CD4-positive, alpha-beta T cell treated with Interferon gamma for 1 hour (primary cell): ENCODE results near the gene CLEC1B.
A peak's percentile ranks its signal among the peaks of the same experiment; 100 is the strongest.
"Not testable (repeated sequence)": the region's sequence is repeated elsewhere in the genome, so short reads cannot be mapped to it uniquely, and the experiment has no call there.

ENCODE experiments used
- DNase-seq: peaks from one replicate; pipeline ENCODE4 v3.0.0-alpha.2; 2020

CLEC1B gene

DNA sequence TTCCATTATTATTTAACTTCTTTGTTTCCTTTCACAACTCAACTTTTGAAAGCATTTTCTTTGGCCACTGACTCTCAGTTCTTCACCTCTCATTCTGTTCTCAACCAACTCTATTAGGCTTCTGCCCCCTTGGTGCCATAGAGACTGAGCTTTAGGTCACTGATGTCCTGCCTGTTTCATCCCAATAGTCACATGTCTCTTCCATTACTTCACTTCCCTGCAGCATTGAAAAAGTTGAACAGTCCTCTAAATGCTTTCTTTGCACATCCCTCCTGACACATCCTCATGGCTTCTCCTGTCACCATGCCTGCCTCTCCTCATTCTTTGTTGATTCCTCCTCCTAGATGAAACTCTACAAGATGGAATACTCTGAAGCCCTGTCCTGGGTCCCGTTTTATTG lies 25.0 kb downstream of the CLEC1B start:
- no peak for DNase-seq

DNA sequence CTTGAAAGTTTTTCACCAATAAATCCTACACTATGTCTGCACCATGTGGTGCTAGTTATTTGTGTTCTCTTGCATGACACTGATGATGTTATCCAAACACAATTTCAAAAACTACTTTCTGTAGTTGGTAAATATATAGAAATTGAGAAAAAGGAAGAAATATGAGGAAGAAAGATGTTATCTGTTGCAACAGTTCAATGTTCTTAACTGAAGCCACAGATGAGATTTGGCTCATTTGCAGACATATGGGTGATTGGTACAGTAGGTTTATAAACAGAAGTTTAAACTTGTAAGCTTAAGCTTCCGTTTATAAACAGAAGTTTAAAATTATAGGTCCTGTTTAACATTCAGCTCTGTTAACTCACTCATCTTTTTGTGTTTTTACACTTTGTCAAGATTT lies 27.7 kb downstream of the CLEC1B start, which contains the start of gene CLEC12A:
Gene CLEC12A, plus strand, starts transcription at position 229 of the 400 bp plus-strand sequence. CDS start 188 bp downstream, outside the sequence.
- DNase-seq = no peak

DNA sequence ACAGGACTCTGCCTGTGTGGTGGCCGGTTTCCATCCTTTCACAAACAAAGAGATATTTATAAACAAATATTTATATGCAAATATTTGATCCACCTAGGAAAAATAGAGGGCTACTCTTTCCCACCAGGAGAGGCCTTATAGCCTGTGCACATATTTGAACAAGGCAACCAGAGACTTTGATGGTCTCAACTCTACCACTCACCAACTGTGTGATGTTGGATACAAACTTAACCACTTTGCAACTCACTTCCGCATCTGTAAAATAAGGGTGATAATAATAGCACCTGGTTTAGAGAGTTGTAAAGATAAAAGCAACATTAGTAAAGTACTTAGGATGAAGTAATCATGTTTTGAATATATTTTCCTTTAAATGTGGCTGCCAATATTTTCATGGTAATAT lies 29.2 kb downstream of the CLEC1B start:
- DNase-seq = no peak

DNA sequence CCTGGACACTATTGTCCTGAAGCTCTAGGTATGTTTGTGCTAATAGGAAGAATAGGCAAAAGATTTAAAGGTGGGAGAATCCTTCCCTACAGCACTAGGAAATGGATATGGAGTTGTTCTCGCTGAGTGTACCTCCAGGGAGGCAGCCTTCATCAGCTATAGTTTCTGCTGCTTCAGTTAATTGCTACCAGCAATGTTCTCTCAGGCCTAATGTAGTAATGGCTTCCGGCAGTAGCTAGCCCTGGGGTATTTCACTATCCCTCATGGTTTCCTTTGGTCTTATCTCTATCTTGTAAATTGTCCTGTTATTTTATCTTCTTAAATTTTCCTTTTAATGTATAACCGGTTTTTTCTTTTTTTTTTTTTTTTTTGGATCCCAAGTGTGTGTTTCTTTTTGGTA lies 37.0 kb downstream of the CLEC1B start:
- no peak for DNase-seq

DNA sequence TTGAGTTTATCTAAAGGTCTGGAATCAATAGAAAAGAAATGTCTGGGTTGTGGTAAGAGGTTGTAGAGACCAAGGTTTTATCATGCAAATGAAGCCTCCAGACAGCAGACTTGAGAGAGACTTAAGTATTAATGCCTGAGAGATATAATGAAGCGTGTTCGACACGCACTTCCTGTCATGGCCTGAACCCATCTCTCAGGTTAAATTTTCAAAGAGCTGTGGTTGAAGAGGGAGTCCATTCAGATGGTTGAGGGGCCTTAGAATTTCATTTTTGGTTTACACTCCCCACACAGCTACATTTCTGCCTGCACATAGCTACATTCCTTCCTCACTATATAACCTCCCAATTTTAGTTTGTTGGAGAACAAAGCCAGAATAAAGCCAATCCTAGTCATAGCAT lies 37.8 kb downstream of the CLEC1B start:
- no peak for DNase-seq

DNA sequence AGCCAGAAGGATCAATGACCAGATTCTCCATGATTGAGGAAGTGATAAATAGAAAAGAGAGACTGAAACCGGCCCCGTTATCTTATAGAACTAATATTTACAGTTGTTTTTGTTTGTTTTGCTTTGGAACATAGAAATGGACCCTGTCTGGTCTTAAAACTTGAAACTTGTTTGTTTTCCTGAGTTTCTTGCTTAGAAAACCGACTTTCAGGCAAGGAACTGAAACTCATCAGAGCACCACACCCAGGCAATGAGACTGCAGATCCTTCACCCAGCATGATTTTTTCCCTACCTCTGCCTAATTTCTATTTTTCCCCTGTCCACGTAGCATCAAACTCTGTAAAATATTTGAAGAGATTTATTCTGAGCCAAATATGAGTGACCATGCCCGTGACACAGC lies 38.3 kb downstream of the CLEC1B start:
- no peak for DNase-seq

DNA sequence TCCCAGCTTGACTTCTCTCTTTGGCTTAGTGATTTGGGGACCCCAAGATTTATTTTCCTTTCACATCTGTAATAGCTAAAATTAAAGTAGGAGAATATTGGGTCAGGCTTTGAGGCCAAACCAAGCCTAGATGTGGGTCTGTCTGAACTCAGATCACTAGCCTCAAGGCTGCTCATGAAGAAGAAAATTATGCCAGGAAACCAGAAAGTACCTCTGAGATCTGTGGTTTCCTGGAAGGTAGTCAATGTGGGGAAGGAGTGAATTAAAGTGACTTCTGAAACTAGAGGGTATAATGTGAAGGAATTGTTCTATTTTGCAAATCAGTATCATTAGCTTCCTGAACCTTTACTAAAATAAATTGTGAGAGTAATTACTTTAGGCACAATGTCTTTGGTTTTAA lies 41.1 kb downstream of the CLEC1B start:
- DNase-seq = no peak

DNA sequence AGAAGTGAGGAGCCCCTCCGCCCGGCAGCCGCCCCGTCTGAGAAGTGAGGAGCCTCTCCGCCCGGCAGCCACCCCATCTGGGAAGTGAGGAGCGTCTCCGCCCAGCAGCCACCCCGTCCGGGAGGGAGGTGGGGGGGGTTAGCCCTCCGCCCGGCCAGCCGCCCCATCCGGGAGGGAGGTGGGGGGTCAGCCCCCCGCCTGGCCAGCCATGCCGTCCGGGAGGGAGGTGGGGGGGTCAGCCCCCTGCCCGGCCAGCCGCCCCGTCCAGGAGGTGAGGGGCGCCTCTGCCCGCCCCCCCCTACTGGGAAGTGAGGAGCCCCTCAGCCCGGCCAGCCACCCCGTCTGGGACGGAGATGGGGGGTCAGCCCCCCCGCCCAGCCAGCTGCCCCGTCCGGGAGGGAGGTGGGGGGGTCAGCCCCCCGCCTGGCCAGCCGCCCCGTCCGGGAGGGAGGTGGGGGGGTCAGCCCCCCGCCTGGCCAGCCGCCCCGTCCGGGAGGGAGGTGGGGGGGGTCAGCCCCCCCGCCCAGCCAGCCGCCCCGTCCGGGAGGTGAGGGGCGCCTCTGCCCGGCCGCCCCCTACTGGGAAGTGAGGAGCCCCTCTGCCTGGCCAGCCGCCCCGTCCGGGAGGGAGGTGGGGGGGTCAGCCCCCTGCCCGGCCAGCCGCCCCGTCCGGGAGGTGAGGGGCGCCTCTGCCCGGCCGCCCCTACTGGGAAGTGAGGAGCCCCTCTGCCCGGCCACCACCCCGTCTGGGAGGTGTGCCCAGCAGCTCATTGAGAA lies 45.8 kb downstream of the CLEC1B start:
- DNase-seq = not testable (repeated sequence)

DNA sequence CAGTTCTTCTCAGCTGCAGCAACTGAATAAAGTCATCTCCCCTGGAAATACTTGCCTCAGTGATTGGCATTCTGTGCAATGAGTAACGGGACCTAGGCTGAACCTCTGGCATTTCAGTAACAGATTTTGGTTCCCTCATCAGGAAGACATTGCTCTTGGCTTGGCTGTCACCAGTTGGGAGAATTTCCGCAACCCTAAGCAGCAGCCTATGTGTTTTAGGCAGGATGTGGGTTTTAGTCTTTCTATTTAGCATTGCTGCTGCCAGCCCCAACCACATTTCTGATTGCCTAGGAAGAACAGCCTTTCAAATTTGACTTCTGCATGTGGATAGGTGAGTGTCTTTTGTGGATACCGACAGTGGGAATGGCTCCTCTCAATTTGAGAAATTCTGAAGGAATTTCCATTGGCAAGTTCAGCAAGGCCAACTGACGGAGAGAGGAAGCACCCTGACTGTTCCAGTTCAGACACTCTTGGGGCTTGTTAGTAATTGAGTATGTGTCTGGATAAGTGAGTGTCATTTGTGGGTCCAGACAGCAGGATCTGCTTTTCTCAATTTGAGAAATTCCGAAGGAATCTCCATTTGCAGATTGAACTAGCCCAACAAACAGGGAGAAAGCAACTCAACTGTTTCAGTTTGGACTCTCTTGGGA lies 47.8 kb downstream of the CLEC1B start:
- DNase-seq = peak; percentile 28

DNA sequence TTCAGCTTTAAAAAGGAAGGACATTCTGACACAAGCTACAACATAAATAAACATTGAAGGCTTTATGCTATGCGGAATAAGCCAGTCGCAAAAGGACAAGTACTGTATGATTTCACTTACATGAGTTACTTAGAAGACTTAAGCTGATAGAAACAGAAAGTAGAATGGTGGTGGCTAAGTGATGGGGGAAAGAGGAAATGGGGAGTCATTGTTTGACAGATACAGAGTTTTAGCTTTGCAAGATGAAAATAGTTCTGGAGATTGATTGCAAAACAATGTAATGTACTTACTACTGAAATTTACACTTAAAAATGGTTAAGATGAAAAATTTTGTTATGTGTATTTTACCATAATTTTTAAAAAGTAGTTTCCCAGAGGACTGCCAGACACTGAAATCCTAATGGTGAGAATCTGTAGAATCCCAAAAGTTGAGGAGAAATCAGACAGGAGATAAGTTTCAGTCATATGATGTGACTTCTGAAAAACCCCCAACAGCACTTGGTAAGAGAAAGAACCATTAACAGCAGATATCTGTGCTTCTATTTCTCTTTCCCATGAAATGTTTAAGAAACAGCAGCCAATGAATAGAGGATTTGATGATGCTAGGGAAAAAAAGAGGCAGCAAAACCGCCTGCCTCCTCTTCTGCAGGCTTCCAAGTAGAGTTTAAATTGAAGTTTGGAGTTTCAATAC lies 50.2 kb downstream of the CLEC1B start:
- DNase-seq = no peak

DNA sequence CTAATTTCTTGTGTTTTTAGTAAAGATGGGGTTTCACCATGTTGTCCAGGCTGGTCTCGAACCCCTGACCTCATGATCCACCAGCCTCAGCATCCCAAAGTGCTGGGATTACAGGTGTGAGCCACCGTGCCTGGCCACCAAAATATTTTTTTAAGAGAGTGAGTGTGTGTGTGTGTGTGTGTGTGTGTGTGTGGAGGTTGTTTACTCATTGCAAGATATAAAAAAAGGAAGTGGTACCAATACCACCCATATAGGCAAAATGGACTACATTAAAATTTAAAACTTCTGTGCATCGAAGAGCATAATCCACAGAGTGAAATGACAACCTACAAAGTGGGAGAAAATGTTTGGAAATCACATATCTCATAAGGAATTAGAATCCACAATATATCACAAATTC lies 51.2 kb downstream of the CLEC1B start:
- no peak for DNase-seq

DNA sequence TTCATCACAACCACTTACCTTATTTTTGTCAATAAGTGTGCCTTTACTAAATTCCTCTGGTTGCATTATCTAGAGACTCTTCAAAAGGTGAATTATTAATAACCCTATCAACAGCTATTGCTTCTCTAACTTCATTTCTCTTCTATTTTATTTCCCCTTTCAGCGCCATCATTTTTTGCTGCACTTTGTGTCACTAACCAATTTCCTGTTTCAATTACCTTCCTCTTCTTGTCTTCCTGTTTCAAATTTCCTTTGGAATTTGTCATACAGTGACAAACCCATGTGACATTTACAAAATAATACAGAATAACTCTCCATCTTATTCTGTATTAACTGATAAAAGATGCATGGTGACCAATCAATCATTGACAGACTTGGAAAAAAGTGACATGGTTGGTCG lies 54.5 kb downstream of the CLEC1B start:
- DNase-seq = no peak

DNA sequence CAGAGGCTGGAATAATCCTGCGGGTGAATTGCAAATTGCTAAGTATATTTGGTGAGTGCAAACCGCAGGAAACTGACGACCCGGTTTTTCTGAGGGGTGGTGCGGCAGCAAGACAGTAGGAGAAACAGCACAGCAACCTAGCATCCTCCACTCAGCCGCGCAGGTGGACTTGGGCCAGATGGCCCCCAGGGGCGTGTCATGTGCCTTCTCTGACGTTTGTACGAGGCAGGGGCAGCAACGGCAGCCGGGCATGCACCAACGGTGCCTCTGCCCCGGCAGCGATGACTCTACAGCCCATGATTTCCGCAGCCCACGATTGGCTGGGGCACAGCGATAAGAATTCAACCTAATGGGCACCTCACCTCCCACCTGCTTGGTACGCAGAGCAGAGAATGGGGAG lies 55.7 kb downstream of the CLEC1B start:
- DNase-seq = peak; percentile 74
